ENCODE data around the gene CALHM5. TPM values are rescaled to one million over a fixed set of nuclear protein-coding genes. Genes with fewer than 3 reads are reported as not detected.

The CALHM5 gene
- total RNA-seq, 2 experiments from 2014 or later = not detected

- intact Hi-C loops (cut with micrococcal nuclease) = no loop called here
- no peak for ATAC-seq
- DNase-seq = no peak
- no peak overlapping the region for H3K27ac Mint-ChIP-seq
- ChIA-PET CTCF (interaction anchor here (0.8 to 5.0 kb wide), 8 partner anchors 9 to 254 kb away, joined by 3 to 38 read pairs (median 6); no protein-coding TSS in a partner anchor), POLR2A (no interaction called here)
- H3K4me3 Mint-ChIP-seq = no peak overlapping the region
- no peaks in the 10 kb centered on the region for H3K4me1 Mint-ChIP-seq (ENCODE audit: low read depth)
- peaks cover 13% of the 10 kb centered on the region for H3K27me3 Mint-ChIP-seq
- H3K36me3 Mint-ChIP-seq (ENCODE audit: low read depth) = no peaks in the 10 kb centered on the region
- TF ChIP-seq CTCF (IDR thresholded peaks at IDR 0.05) = no peak
- H3K9me3 Mint-ChIP-seq = no peaks in the 10 kb centered on the region
Observed at GRCh38 chr6:116542426-116542825, 31.0 kb downstream of the CALHM5 start.

GRCh38 chr6:116543149-116543548 lies 31.7 kb downstream of the CALHM5 start:
- H3K9me3 Mint-ChIP-seq = no peaks in the 10 kb centered on the region
- no peak for TF ChIP-seq CTCF (IDR thresholded peaks at IDR 0.05)
- no peaks in the 10 kb centered on the region for H3K36me3 Mint-ChIP-seq (ENCODE audit: low read depth)
- no peak overlapping the region for H3K4me3 Mint-ChIP-seq
- no peak overlapping the region for H3K27ac Mint-ChIP-seq
- ChIA-PET POLR2A (no interaction called here), CTCF (interaction anchor here (1.2 to 4.7 kb wide), 3 partner anchors 10 to 255 kb away, joined by 5 to 29 read pairs (median 8); no protein-coding TSS in a partner anchor)
- H3K27me3 Mint-ChIP-seq = peaks cover 13% of the 10 kb centered on the region
- intact Hi-C loops (cut with micrococcal nuclease) = no loop called here
- DNase-seq = no peak
- no peaks in the 10 kb centered on the region for H3K4me1 Mint-ChIP-seq (ENCODE audit: low read depth)
- no peak for ATAC-seq

DNA sequence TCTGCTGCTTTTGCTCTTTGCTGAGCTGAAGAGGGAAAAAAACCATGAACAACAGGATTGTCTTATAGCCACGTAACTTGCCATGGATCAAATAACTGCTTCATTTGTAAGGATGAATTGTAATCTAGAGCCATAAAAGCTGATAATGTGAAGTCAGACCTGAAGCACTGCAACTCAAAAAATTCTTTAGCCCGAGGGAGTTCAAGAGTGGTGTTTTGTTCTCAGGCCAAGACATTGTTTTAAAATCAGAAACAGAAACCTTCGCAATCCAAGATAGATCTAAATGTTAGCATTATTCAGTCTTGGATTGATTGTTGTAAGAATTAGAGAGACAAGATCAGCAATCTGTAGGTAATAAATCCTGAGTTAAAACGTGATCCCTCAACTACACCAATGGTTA lies 34.2 kb downstream of the CALHM5 start, which contains the start of gene TRAPPC3L:
TRAPPC3L (minus strand) TSS at position 34 of the 400 bp plus-strand sequence. CDS start 170 bp downstream, outside the sequence.
- Mint-ChIP-seq H3K27ac (no peak within 1 kb of the TSS), H3K4me1 (ENCODE audit: low read depth) (no peaks in the 10 kb centered on the region), H3K4me3 (no peak within 1 kb of the TSS), H3K36me3 (ENCODE audit: low read depth) (no peaks in the 10 kb centered on the region), H3K27me3 (peaks cover 12% of the 10 kb centered on the region), H3K9me3 (no peaks in the 10 kb centered on the region)
- TF ChIP-seq CTCF (IDR thresholded peaks at IDR 0.05) = no peak
- DNase-seq (no peak), ATAC-seq (no peak)
- intact Hi-C loops (cut with micrococcal nuclease) = no loop called here
- ChIA-PET CTCF (interaction anchor here (0.7 to 1.1 kb wide), 3 partner anchors 9 to 277 kb away, joined by 3 read pairs; no protein-coding TSS in a partner anchor), POLR2A (no interaction called here)

GRCh38 chr6:116547358-116547757 lies 35.9 kb downstream of the CALHM5 start:
- Mint-ChIP-seq H3K27me3 (peaks cover 12% of the 10 kb centered on the region), H3K27ac (no peak overlapping the region), H3K9me3 (no peaks in the 10 kb centered on the region), H3K36me3 (ENCODE audit: low read depth) (no peaks in the 10 kb centered on the region), H3K4me1 (ENCODE audit: low read depth) (no peaks in the 10 kb centered on the region), H3K4me3 (no peak overlapping the region)
- intact Hi-C loops (cut with micrococcal nuclease) = no loop called here
- POLR2A ChIA-PET = no interaction called here
- DNase-seq = no peak
- TF ChIP-seq CTCF (IDR thresholded peaks at IDR 0.05) = no peak
- no peak for ATAC-seq
- CTCF ChIA-PET = interaction anchor here (1.0 to 1.6 kb wide), 3 partner anchors 13 to 260 kb away, joined by 3 to 5 read pairs (median 3); no protein-coding TSS in a partner anchor

DNA sequence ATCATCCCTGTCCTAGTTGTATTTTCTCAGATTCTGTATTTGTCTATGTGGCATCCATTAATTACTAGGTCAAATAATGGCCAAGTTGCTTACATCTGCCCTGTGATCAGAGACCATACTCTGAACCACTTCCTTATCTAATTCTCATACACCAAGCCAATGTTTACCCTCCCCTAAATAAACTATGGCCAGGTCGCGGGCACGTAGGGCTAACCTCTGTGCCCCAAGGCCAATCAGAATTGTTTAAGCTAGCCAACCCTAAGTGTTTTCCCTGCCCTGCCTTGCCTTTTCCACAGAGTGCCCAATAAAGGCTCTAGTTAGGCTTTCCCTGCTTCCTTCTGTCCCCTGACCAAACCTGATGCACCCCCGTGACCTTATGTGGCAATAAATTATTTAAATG lies 39.4 kb downstream of the CALHM5 start:
- H3K9me3 Mint-ChIP-seq = no peaks in the 10 kb centered on the region
- ChIA-PET CTCF (interaction anchor here (1.6 kb wide), 1 partner anchor 10 kb away, joined by 5 read pairs; no protein-coding TSS in a partner anchor), POLR2A (no interaction called here)
- intact Hi-C loops (cut with micrococcal nuclease) = no loop called here
- DNase-seq (no peak), ATAC-seq (no peak)
- no peak overlapping the region for H3K4me3 Mint-ChIP-seq
- TF ChIP-seq CTCF (IDR thresholded peaks at IDR 0.05) = no peak
- H3K27me3 Mint-ChIP-seq = peaks cover 17% of the 10 kb centered on the region
- H3K4me1 Mint-ChIP-seq (ENCODE audit: low read depth) = no peaks in the 10 kb centered on the region
- no peaks in the 10 kb centered on the region for H3K36me3 Mint-ChIP-seq (ENCODE audit: low read depth)
- no peak overlapping the region for H3K27ac Mint-ChIP-seq
